ENCODE data around the gene ZNF106.

The ZNF106 gene

GRCh38 chr15:42401544-42402454, 89.1 kb downstream of the ZNF106 start:
- H3K36me3 ChIP-seq (ENCODE audit: low read length): no peaks in the 10 kb centered on the region
- no peak overlapping the region for H3K4me2 ChIP-seq (ENCODE audit: low read depth, low read length, poor library complexity, severe bottlenecking)
- H3K4me3 ChIP-seq (ENCODE audit: insufficient read depth, low read length, poor library complexity, severe bottlenecking): no peak overlapping the region
- no peaks in the 10 kb centered on the region for H3K27me3 ChIP-seq (ENCODE audit: low read length)
- no peak overlapping the region for H3K27ac ChIP-seq (ENCODE audit: low read depth, low read length)
- H3K9me3 ChIP-seq (ENCODE audit: insufficient read depth, low read length): no peaks in the 10 kb centered on the region
- no peak overlapping the region for H2AFZ ChIP-seq (ENCODE audit: low read depth, low read length, severe bottlenecking)
- TF ChIP-seq EZH2phosphoT487 (conservative IDR thresholded peaks at IDR 0.05; ENCODE audit: low read length) (no peak), CTCF (IDR thresholded peaks at IDR 0.05; ENCODE audit: insufficient read depth, low read length, poor library complexity, severe bottlenecking) (no peak)
- H3K9ac ChIP-seq (ENCODE audit: low read length): no peak overlapping the region
- H3K79me2 ChIP-seq (ENCODE audit: insufficient read depth, low read length): no peaks in the 10 kb centered on the region
- no peaks in the 10 kb centered on the region for H3K9me2 ChIP-seq (replicated peaks; ENCODE audit: insufficient read depth, low read length)
- no peaks in the 10 kb centered on the region for H3F3A ChIP-seq (ENCODE audit: insufficient read depth)
- no peaks in the 10 kb centered on the region for H4K20me1 ChIP-seq (ENCODE audit: low read depth, low read length)

GRCh38 chr15:42395838-42396237, 95.1 kb downstream of the ZNF106 start:
- H3K36me3 ChIP-seq (ENCODE audit: low read length): no peaks in the 10 kb centered on the region
- no peak for TF ChIP-seq EZH2phosphoT487 (conservative IDR thresholded peaks at IDR 0.05; ENCODE audit: low read length)
- TF ChIP-seq CTCF (IDR thresholded peaks at IDR 0.05; ENCODE audit: insufficient read depth, low read length, poor library complexity, severe bottlenecking): no peak
- no peaks in the 10 kb centered on the region for H3K9me2 ChIP-seq (replicated peaks; ENCODE audit: insufficient read depth, low read length)
- no peak overlapping the region for H2AFZ ChIP-seq (ENCODE audit: low read depth, low read length, severe bottlenecking)
- no peaks in the 10 kb centered on the region for H3K79me2 ChIP-seq (ENCODE audit: insufficient read depth, low read length)
- no peaks in the 10 kb centered on the region for H4K20me1 ChIP-seq (ENCODE audit: low read depth, low read length)
- no peaks in the 10 kb centered on the region for H3K27me3 ChIP-seq (ENCODE audit: low read length)
- no peak overlapping the region for H3K4me2 ChIP-seq (ENCODE audit: low read depth, low read length, poor library complexity, severe bottlenecking)
- H3K9me3 ChIP-seq (ENCODE audit: insufficient read depth, low read length): no peaks in the 10 kb centered on the region
- no peaks in the 10 kb centered on the region for H3F3A ChIP-seq (ENCODE audit: insufficient read depth)
- no peak overlapping the region for H3K9ac ChIP-seq (ENCODE audit: low read length)
- H3K27ac ChIP-seq (ENCODE audit: low read depth, low read length): no peak overlapping the region
- no peak overlapping the region for H3K4me3 ChIP-seq (ENCODE audit: insufficient read depth, low read length, poor library complexity, severe bottlenecking)

GRCh38 chr15:42394106-42394505, 96.8 kb downstream of the ZNF106 start:
- no peaks in the 10 kb centered on the region for H3K27me3 ChIP-seq (ENCODE audit: low read length)
- no peak overlapping the region for H2AFZ ChIP-seq (ENCODE audit: low read depth, low read length, severe bottlenecking)
- H3K79me2 ChIP-seq (ENCODE audit: insufficient read depth, low read length): no peaks in the 10 kb centered on the region
- no peak overlapping the region for H3K4me2 ChIP-seq (ENCODE audit: low read depth, low read length, poor library complexity, severe bottlenecking)
- no peaks in the 10 kb centered on the region for H3K9me2 ChIP-seq (replicated peaks; ENCODE audit: insufficient read depth, low read length)
- H4K20me1 ChIP-seq (ENCODE audit: low read depth, low read length): no peaks in the 10 kb centered on the region
- no peaks in the 10 kb centered on the region for H3K36me3 ChIP-seq (ENCODE audit: low read length)
- no peak overlapping the region for H3K9ac ChIP-seq (ENCODE audit: low read length)
- H3K27ac ChIP-seq (ENCODE audit: low read depth, low read length): no peak overlapping the region
- no peak overlapping the region for H3K4me3 ChIP-seq (ENCODE audit: insufficient read depth, low read length, poor library complexity, severe bottlenecking)
- no peaks in the 10 kb centered on the region for H3F3A ChIP-seq (ENCODE audit: insufficient read depth)
- TF ChIP-seq CTCF (IDR thresholded peaks at IDR 0.05; ENCODE audit: insufficient read depth, low read length, poor library complexity, severe bottlenecking) (no peak), EZH2phosphoT487 (conservative IDR thresholded peaks at IDR 0.05; ENCODE audit: low read length) (no peak)
- H3K9me3 ChIP-seq (ENCODE audit: insufficient read depth, low read length): no peaks in the 10 kb centered on the region

All from SU-DHL-6 (cell line).